ENCODE results near the gene KCNK17. TPM values are rescaled to one million over a fixed set of nuclear protein-coding genes. Genes with fewer than 3 reads are reported as not detected.

KCNK17 gene
- total and polyA plus RNA-seq, 2 of the 8 experiments (the other 6 are each of a cell fraction or from before 2014, with no cell fraction given) = 2.9 to 3.4 TPM

DNA sequence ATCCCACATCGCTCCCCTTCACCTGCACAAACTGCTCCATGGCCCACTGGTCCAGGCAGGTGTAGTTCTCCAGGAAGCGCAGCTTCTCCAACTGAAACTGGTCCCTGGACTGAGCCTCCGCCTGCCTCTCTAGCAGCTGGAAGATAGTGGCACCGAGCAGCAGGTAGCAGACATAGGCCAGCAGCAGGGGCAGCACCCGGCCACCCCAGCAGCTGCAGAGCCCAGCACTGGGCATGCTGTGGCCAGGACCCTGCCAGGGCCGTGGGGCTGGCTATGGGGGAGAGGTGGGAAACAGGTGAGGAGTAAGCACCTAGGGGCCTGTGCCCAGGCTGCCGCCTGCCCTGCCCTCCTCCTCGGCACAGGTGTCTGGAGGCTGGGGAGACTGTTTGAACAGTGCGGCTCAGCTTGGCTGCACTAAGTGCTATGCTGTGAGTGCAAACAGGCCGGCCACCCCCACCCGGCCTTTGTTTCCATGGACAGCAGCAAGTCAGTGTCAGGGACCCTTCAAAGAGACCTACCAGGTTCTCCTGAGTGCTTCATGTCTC lies 8.2 kb upstream of the KCNK17 start, which contains the start of gene KCNK16:
Gene KCNK16, minus strand, starts transcription at position 397 of the 545 bp plus-strand sequence. Its CDS starts 162 bp downstream, at position 235.
- Histone ChIP-seq H3K9ac (replicated peaks in 1 of 4; ENCODE audit: extremely low read depth in 1 of 4, low read depth in 3 of 4, low read length in 3 of 4) (no peak within 1 kb of the TSS), H4K91ac (replicated peaks; ENCODE audit: insufficient read length, low read length) (no peak within 1 kb of the TSS), H3K4me1 (replicated peaks in 1 of 4; ENCODE audit: control insufficient read depth in 3 of 4, insufficient read depth in 4 of 4, low read length in 3 of 4) (no peaks in the 10 kb centered on the region), H2BK15ac (ENCODE audit: low read length) (no peak within 1 kb of the TSS), H3K14ac (ENCODE audit: insufficient read length) (no peak within 1 kb of the TSS), H4K20me1 (replicated peaks in 1 of 2; ENCODE audit: control insufficient read depth in 1 of 2, insufficient read depth in 2 of 2, low read length in 2 of 2) (no peaks in the 10 kb centered on the region), H3K27ac (ENCODE audit: low read depth, low read length) (no peak within 1 kb of the TSS), H4K8ac (ENCODE audit: extremely low read depth, insufficient read depth, low read length) (0 out of 2 replicates have a peak within 1 kb of the TSS, but pooled peaks have one; percentile 75), H4K5ac (ENCODE audit: insufficient read length, low read depth, low read length) (no peak within 1 kb of the TSS), H2BK5ac (ENCODE audit: low read depth, low read length) (no peak within 1 kb of the TSS), H3K36me3 (ENCODE audit: control insufficient read depth in 2 of 4, insufficient read depth in 4 of 4, low read length in 3 of 4) (no peaks in the 10 kb centered on the region), H2AFZ (ENCODE audit: low read length) (no peak within 1 kb of the TSS), H3K18ac (ENCODE audit: extremely low read depth, low read length) (no peak within 1 kb of the TSS), H2BK20ac (ENCODE audit: low read length) (no peak within 1 kb of the TSS), H3K9me3 (ENCODE audit: insufficient read depth in 2 of 2, low read depth in 1 of 2, low read length in 1 of 2) (no peaks in the 10 kb centered on the region), H2BK12ac (ENCODE audit: low read depth, low read length) (no peak within 1 kb of the TSS), H3K4me3 (ENCODE audit: extremely low read depth in 1 of 4, insufficient read depth in 2 of 4, low read depth in 3 of 4, low read length in 4 of 4) (no peak within 1 kb of the TSS), H3K79me1 (ENCODE audit: low read depth, low read length) (no peaks in the 10 kb centered on the region; the same call in 1 of the 2 replicates), H3K4ac (replicated peaks; ENCODE audit: insufficient read length, low read depth, low read length) (no peak within 1 kb of the TSS), H3K4me2 (ENCODE audit: insufficient read depth in 1 of 2, low read depth in 2 of 2, low read length in 2 of 2) (no peak within 1 kb of the TSS), H3K56ac (replicated peaks; ENCODE audit: insufficient read length, low read depth, low read length) (no peak within 1 kb of the TSS), H3K23ac (ENCODE audit: insufficient read length) (no peak within 1 kb of the TSS), H3K27me3 (replicated peaks in 1 of 4; ENCODE audit: control insufficient read depth in 3 of 4, extremely low read depth in 1 of 4, insufficient read depth in 3 of 4, low read length in 3 of 4) (no peaks in the 10 kb centered on the region), H2BK120ac (replicated peaks; ENCODE audit: low read depth, low read length) (no peak within 1 kb of the TSS), H2AK5ac (ENCODE audit: low read depth, low read length) (no peak within 1 kb of the TSS), H3K79me2 (ENCODE audit: control insufficient read depth in 1 of 2, insufficient read depth in 2 of 2, low read length in 2 of 2) (no peaks in the 10 kb centered on the region; a peak in 1 of 4 replicates), H3K23me2 (ENCODE audit: low read depth, low read length) (no peaks in the 10 kb centered on the region; the same call in 1 of the 2 replicates)
- DNase-seq (ENCODE audit: low read depth in 1 of 2, low spot score in 2 of 2) = no peak
- FAIRE-seq = no peak
- ChIA-PET CTCF (ENCODE audit: partially characterized antibody) (interaction anchor here (1.1 to 3.3 kb wide), 5 partner anchors 12 to 162 kb away, joined by 3 to 25 read pairs (median 4); no protein-coding TSS in a partner anchor), POLR2A (ENCODE audit: partially characterized antibody) (no interaction called here)
- WGBS, 2 experiments (ENCODE audit: extremely low coverage in 1 of 2, insufficient coverage in 1 of 2, insufficient read length in 1 of 2, insufficient replicate concordance in 2 of 2, low coverage in 1 of 2, low lambda C conversion rate in 2 of 2, missing lambda C conversion rate in 1 of 2) = 79% methylated on average over 10 of the region's 11 CpGs; no CpG with 5 or more reads in 1 of the 2 experiments
- TF ChIP-seq SP4 (IDR thresholded peaks at IDR 0.05; ENCODE audit: low read length) = no peak
- TF ChIP-seq NANOG (IDR thresholded peaks at IDR 0.05; ENCODE audit: insufficient read depth, low read depth, low read length, poor library complexity, severe bottlenecking) = no peak
- no peak for TF ChIP-seq CBX5 (IDR thresholded peaks at IDR 0.05; ENCODE audit: low read depth, low read length)
- no peak for TF ChIP-seq EZH2 (IDR thresholded peaks at IDR 0.05; ENCODE audit: low read depth, low read length, severe bottlenecking)
- TF ChIP-seq CREB1 (IDR thresholded peaks at IDR 0.05) = no peak
- TF ChIP-seq, protein P1, sequence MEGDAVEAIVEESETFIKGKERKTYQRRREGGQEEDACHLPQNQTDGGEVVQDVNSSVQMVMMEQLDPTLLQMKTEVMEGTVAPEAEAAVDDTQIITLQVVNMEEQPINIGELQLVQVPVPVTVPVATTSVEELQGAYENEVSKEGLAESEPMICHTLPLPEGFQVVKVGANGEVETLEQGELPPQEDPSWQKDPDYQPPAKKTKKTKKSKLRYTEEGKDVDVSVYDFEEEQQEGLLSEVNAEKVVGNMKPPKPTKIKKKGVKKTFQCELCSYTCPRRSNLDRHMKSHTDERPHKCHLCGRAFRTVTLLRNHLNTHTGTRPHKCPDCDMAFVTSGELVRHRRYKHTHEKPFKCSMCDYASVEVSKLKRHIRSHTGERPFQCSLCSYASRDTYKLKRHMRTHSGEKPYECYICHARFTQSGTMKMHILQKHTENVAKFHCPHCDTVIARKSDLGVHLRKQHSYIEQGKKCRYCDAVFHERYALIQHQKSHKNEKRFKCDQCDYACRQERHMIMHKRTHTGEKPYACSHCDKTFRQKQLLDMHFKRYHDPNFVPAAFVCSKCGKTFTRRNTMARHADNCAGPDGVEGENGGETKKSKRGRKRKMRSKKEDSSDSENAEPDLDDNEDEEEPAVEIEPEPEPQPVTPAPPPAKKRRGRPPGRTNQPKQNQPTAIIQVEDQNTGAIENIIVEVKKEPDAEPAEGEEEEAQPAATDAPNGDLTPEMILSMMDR (IDR thresholded peaks at IDR 0.05; ENCODE audit: control extremely low read depth in 1 of 3, insufficient read depth in 1 of 3, low read depth in 1 of 3, low read length in 3 of 3) = no peak
- no peak for TF ChIP-seq TEAD4 (IDR thresholded peaks at IDR 0.05; ENCODE audit: low read depth, low read length)
- no peak for TF ChIP-seq SIN3A (conservative IDR thresholded peaks at IDR 0.05 in 1 of 2, IDR thresholded peaks at IDR 0.05 in 1 of 2; ENCODE audit: low read depth in 1 of 2, low read length in 2 of 2)
- no peak for TF ChIP-seq POLR2AphosphoS5 (IDR thresholded peaks at IDR 0.05; ENCODE audit: low read depth, low read length)
- TF ChIP-seq SRF (IDR thresholded peaks at IDR 0.05; ENCODE audit: low read depth, low read length) = no peak
- TF ChIP-seq RNF2 (IDR thresholded peaks at IDR 0.05; ENCODE audit: borderline replicate concordance, low read depth, low read length, missing control alignments, poor library complexity, severe bottlenecking) = no peak

All from H1 (cell line).